ENCODE measurements around the gene RAG2. TPM values are rescaled to one million over a fixed set of nuclear protein-coding genes. Genes with fewer than 3 reads are reported as not detected.
A peak's percentile ranks its signal among the peaks of the same experiment; 100 is the strongest.
"Not testable (repeated sequence)": the region's sequence is repeated elsewhere in the genome, so short reads cannot be mapped to it uniquely, and the experiment has no call there.

RAG2 gene
- total RNA-seq, 8 experiments from 2014 or later, result 1.0 to 2.3 (median 1.3) TPM; not detected in 1

GRCh38 chr11:36565031-36565610 is 32.9 kb downstream of the RAG2 start:
- ATAC-seq (replicated peaks in 6 of 8), result no peak
- Histone ChIP-seq H3K4me1 (replicated peaks in 1 of 2) (no peaks in the 10 kb centered on the region), H3K27ac (no peak overlapping the region), H3K4me3 (no peak overlapping the region)
- WGBS, 10 experiments, result 26 to 100% (median 76%) methylated on average over 2 to 6 of the region's 6 CpGs; no CpG with 5 or more reads in 1 of the 10 experiments
- in situ Hi-C loops (cut with MboI; ENCODE audit: low pct_unique_long_range_greater_than_20kb in 2 of 9, low sequenced_read_pairs in 9 of 9, unreplicated experiment in 9 of 9), result loop anchor here in 3 of 9 experiments (10.0 to 25.0 kb wide), 3 partner anchors 120 to 197 kb away; no protein-coding TSS in a partner anchor

GRCh38 chr11:36564376-36565030 is 33.5 kb downstream of the RAG2 start:
- Histone ChIP-seq H3K4me3 (peak overlapping the region in 4 of 5 donors; percentile 13 to 27 (median 20)), H3K4me1 (replicated peaks in 1 of 2) (no peaks in the 10 kb centered on the region), H3K27ac (no peak overlapping the region)
- WGBS, 10 experiments, result 0 to 50% (median 12%) methylated on average over 3 to 14 of the region's 15 CpGs; no CpG with 5 or more reads in 1 of the 10 experiments
- in situ Hi-C loops (cut with MboI; ENCODE audit: low pct_unique_long_range_greater_than_20kb in 2 of 9, low sequenced_read_pairs in 9 of 9, unreplicated experiment in 9 of 9), result loop anchor here in 3 of 9 experiments (10.0 to 25.0 kb wide), 3 partner anchors 120 to 198 kb away; no protein-coding TSS in a partner anchor
- ATAC-seq (replicated peaks in 6 of 8), result peak; percentile 61 to 96 (median 76)

GRCh38 chr11:36558571-36559413 is 39.2 kb downstream of the RAG2 start:
- in situ Hi-C loops (cut with MboI; ENCODE audit: low pct_unique_long_range_greater_than_20kb in 2 of 9, low sequenced_read_pairs in 9 of 9, unreplicated experiment in 9 of 9), result loop anchor here in 2 of 9 experiments (25.0 kb wide), 2 partner anchors 179 to 204 kb away; no protein-coding TSS in a partner anchor
- ATAC-seq (replicated peaks in 6 of 8), result no peak
- 17 to 100% (median 72%) methylated on average over 3 to 4 of the region's 4 CpGs for WGBS, 10 experiments
- H3K4me3 ChIP-seq, result no peak overlapping the region
- no peak overlapping the region for H3K27ac ChIP-seq
- no peaks in the 10 kb centered on the region for H3K4me1 ChIP-seq (replicated peaks in 1 of 2)

GRCh38 chr11:36557991-36558390 is 40.0 kb downstream of the RAG2 start:
- Histone ChIP-seq H3K4me1 (replicated peaks in 1 of 2) (no peaks in the 10 kb centered on the region), H3K4me3 (no peak overlapping the region), H3K27ac (no peak overlapping the region)
- in situ Hi-C loops (cut with MboI; ENCODE audit: low pct_unique_long_range_greater_than_20kb in 2 of 9, low sequenced_read_pairs in 9 of 9, unreplicated experiment in 9 of 9), result loop anchor here in 2 of 9 experiments (25.0 kb wide), 2 partner anchors 179 to 204 kb away; no protein-coding TSS in a partner anchor
- ATAC-seq (replicated peaks in 6 of 8), result no peak

- not testable (repeated sequence) for H3K4me3 ChIP-seq; H3K27ac ChIP-seq; ATAC-seq (replicated peaks in 6 of 8); H3K4me1 ChIP-seq (replicated peaks in 1 of 2)
- 93% methylated on average over 3 of the region's 17 CpGs; no CpG with 5 or more reads in 9 of the 10 experiments for WGBS, 10 experiments
- in situ Hi-C loops (cut with MboI; ENCODE audit: low pct_unique_long_range_greater_than_20kb in 2 of 9, low sequenced_read_pairs in 9 of 9, unreplicated experiment in 9 of 9), result loop anchor here in 2 of 9 experiments (25.0 kb wide), 2 partner anchors 180 to 205 kb away; no protein-coding TSS in a partner anchor
These were observed 40.6 kb downstream of the RAG2 start for GRCh38 chr11:36557390-36557789.

GRCh38 chr11:36550385-36551115 is 47.5 kb downstream of the RAG2 start:
- no peak for ATAC-seq (replicated peaks in 6 of 8)
- in situ Hi-C loops (cut with MboI; ENCODE audit: low pct_unique_long_range_greater_than_20kb in 2 of 9, low sequenced_read_pairs in 9 of 9, unreplicated experiment in 9 of 9), result loop anchor here in 2 of 9 experiments (25.0 kb wide), 2 partner anchors 187 to 212 kb away; no protein-coding TSS in a partner anchor
- Histone ChIP-seq H3K4me3 (no peak overlapping the region), H3K27ac (no peak overlapping the region), H3K4me1 (replicated peaks in 1 of 2) (no peaks in the 10 kb centered on the region)
- 0 to 75% (median 45%) methylated on average over 1 of the region's 1 CpG; no CpG with 5 or more reads in 4 of the 10 experiments for WGBS, 10 experiments

Other genes starting within 250 kb of the RAG2 start
- 10 to 100 TPM in 3 of 8 experiments, 1 to 10 TPM in 5; 5.8 to 14.7 (median 8.9) TPM for gene TRAF6, start 88.0 kb downstream of the RAG2 start, total RNA-seq
- under 1 TPM in 7 of 8 experiments, not detected in 1; 0.16 to 0.87 (median 0.24) TPM for gene RAG1, start 30.2 kb downstream of the RAG2 start, total RNA-seq
- gene IFTAP, start 3.7 kb downstream of the RAG2 start, total RNA-seq, result 10 to 100 TPM; 27.3 to 65.5 (median 54.0) TPM